Hematopoietic multipotent progenitor cell treated with erythropoietin and hydrocortisone succinate and interleukin-3 and kit ligand, for 4 days (in vitro differentiated cells): ENCODE results near the gene ENOX1.
"Not testable (repeated sequence)": the region's sequence is repeated elsewhere in the genome, so short reads cannot be mapped to it uniquely, and the experiment has no call there.

Source experiments
- DNase-seq: peaks from one replicate; pipeline ENCODE4 v3.0.0-alpha.2; 2015

The ENOX1 gene

DNA sequence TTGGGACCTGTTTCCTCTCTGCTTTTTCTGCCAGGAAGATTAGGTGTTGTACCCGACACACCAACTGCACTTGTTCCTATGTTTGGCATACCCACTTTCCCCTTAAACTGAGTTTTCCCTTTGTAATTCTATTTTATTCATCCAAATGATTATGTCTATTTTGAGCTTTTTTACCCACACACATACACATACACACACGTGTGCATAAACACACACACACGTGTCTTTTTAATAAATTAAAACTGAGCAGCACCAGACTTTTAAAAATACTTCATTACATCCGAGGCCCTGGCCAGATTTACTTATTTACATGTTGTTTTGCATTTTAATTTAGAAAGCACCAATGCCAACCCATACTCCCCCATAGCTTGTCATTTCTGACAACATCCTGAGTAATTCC is 413.4 kb downstream of the ENOX1 start:
- DNase-seq = no peak

DNA sequence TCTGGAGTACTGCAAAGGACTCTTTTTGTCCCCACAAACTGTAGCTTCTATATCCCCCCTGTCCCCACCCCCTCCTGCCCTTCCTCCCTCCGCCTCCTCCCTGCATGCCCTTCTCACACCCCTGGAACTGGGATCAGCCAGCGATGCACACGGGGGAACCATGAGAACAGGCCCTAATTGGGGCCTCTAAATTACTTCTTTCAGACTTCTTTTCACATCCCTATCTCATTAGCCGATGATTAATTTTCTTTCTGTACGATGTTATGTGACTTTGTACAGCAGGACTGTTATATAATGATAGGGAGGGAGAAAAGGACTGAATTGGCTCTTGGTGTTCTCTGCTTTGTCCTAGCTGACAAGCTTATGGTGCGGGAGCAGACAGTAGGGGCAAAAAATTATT is 415.9 kb downstream of the ENOX1 start:
- no peak for DNase-seq

DNA sequence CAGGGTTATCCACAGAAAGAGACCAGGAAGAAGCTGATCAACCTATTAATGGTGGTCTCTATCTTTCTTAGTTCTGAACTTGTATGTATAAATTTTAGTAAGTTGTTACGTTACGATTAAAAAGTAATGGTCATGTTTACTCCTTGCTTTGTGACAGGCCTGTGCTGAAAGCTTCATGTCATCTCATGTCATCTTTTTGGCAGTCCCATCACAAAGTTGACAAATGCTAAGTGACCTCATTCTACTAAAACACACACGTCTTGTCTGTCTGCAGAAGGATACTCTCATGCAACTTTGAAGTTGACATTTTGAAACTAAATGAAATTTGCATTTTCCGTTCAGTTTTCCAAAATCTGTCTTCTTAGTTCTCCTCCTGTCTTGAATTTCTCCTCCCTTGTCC is 417.5 kb downstream of the ENOX1 start:
- no peak for DNase-seq

GRCh38 chr13:43368003-43368402 is 418.8 kb downstream of the ENOX1 start:
- DNase-seq = no peak

GRCh38 chr13:43365039-43365344 is 421.8 kb downstream of the ENOX1 start:
- no peak for DNase-seq

DNA sequence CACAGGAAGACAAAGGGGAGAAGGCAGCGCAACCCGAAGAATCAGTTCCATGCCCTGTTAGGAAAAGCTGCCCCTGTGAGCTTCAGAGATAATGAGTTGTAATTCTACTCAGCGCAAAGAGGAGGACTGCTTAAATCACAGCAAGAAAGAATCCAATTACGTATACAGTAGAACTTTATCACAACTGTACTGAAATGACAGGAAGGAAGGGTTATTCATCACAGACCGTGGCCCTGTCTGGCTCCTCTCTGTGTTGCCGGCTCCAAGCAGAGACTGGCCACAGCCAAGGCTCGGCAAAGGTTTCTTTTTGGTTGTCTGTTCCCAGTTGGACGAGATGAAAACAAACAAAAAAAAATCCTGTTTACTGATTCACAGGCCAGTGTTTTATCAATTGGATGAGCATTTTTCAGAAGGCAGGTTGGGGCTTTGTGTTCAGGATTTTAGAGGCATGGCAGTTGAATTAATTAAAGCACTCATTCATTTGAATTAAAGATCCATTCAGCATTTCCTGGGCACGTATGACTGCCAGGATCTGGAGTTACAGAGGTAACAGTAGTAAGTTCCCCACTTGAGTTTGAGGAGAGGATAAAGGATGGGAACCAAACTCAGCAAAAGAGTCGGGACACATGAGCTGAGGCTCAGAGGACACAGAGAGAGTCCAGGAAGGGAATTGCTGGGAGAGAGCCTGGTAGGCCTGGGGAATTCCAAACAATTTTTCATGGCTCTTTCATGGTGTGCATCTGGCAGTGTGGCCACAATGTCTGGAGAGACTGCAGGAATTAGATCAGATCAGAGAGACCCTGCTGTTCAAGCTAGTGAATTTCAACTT is 422.3 kb downstream of the ENOX1 start:
- peak; percentile 38 for DNase-seq

GRCh38 chr13:43363156-43363953 is 423.4 kb downstream of the ENOX1 start:
- DNase-seq = no peak

DNA sequence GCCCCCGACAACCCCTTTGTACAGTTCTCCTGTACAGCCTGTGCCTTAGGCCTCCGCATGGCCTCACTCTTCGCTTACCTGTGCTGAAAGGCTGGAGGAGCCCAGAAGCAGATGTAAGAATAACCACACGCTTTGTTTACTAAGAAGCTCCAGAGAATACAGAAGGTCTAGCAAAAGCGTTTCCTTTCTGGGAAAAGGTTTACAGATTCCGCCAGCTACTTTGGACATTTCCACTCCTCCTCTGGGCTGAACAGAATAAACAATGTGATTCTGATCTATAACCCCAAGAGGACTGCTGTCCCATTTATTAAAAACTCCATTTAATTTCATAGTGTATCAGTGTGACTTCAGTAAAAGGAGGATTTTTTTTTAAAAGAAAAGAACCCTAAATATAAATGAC is 424.2 kb downstream of the ENOX1 start:
- no peak for DNase-seq

GRCh38 chr13:43360892-43361610 is 425.7 kb downstream of the ENOX1 start:
- DNase-seq = no peak

DNA sequence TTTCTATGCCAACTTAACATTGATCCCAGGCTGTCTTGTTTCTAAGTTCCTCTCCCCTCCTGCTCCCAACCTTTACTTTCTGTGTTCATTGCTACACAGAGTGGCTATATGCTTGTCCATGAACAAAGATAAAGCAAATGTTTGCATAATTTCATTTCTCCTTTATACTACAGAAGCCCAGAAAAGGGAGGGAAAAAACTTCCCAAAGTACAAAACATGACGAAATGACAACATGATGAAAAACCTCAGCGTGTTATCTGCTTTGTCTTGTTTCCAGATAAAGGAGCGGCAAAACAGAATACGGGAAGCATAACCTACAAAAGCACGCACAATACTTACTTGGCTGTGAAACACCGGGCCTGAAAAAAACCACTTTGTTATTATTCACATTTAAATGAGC is 426.6 kb downstream of the ENOX1 start:
- no peak for DNase-seq

- DNase-seq = no peak
These were observed 427.2 kb downstream of the ENOX1 start for GRCh38 chr13:43359536-43359935.

- DNase-seq = no peak
These were observed 429.2 kb downstream of the ENOX1 start for GRCh38 chr13:43357564-43357963.

GRCh38 chr13:43356567-43356966 is 430.2 kb downstream of the ENOX1 start:
- peak; percentile 75 for DNase-seq

DNA sequence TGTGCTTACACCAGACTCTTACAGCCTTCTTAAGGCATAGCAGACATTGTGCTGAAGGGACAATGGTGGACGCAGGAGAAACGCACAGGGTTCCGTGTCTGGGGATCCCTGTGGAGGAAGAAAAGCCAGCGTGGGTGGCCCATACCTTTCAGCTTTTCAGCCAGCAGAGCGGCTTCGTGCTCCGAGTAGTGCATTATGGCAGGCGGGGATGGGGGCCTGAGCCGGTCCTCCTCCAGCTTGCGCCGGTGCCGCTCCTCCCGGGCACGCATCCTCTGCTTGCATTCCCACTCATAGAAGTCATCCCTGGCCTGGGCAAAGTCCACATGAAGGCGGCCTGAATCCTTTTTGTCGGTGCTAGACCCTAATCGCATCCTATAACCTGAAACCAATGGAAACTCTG is 431.0 kb downstream of the ENOX1 start:
- DNase-seq = no peak

DNA sequence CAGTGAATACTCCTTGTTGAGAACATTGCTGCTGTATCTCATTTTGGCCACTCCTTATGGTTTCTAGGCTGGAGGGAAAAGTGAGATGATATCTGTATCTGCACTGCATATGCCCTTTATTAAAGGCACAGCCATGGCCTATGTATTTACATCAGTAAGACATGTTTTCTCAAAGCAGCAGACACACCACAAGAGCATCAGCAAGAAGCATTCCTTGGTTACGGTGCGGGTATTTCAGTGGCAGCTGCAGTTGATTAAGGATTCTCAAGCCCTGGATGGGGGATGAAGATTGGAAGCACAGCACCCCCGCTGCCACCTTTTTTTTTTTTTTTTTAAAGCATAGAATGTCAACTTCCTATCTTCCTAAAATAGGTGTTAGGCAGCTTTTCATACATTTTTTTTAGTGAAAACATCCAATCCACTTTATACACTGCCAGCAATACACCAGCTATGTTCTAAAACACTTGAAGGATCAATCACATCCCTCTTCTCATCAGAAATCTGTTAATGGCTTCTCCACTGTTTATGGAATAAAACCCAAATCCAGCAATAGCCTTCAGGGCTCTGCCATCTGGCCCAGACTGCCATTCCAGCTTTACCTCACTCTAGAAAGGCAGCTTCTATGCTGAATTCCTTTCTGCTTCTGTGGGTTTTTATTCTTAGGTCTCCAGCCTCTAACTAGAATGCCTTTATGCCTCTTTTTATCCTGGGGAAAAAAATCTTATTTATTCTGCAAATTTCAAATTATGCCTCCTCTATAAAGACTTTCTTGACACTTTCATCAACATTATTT is 432.4 kb downstream of the ENOX1 start:
- no peak for DNase-seq

- DNase-seq = no peak
These were observed 433.1 kb downstream of the ENOX1 start for GRCh38 chr13:43353631-43354030.

GRCh38 chr13:43351612-43352011 is 435.2 kb downstream of the ENOX1 start:
- DNase-seq = not testable (repeated sequence)

- DNase-seq = peak; percentile 16
These were observed 438.4 kb downstream of the ENOX1 start for GRCh38 chr13:43348397-43348796.

- no peak for DNase-seq
These were observed 438.9 kb downstream of the ENOX1 start for GRCh38 chr13:43347877-43348276.

- DNase-seq = peak; percentile 79
These were observed 440.3 kb downstream of the ENOX1 start for GRCh38 chr13:43346427-43346826.

GRCh38 chr13:43343645-43344044 is 443.1 kb downstream of the ENOX1 start:
- DNase-seq = no peak

DNA sequence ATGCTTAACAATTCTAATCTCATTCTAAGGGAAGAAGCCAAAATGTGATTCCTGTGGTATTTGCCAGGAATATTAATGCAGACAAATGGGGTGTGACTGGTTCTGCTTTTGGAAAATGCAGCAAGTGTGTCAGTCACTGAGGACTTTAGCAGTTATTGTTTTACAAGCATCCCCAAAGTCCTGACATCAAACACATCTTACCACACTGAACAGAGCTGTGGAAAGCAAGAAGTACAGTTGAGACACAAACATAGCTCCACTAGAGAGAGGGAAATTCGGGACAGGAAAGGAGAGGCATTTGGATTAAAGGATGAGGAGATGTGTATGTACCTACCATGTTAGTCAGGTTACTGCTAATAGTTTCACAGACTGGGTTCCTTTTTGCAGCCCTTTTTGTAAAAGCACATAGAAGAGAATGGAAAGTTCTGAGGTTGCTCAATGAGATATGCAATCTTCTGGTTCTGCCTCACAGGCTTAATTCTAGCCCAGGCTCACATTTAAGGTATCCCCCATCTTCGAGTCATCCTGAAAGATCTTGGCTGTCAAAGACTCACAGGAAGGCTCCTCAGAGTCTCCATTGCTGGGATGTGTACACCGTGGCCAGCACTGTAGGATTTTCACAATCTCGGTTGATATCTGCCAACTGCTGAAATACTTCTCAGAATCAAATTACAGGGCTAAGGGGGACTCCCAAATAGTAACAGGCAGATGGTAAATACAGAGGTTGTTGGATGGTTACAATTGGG is 446.8 kb downstream of the ENOX1 start:
- DNase-seq = no peak
